GM21737 (cell line): ENCODE measurements around the gene RAX2.
"Not testable (repeated sequence)": the region's sequence is repeated elsewhere in the genome, so short reads cannot be mapped to it uniquely, and the experiment has no call there.

Experiments
- ATAC-seq: cut with Tn5 transposase; IDR thresholded peaks from one replicate; pipeline ENCODE4 v1.9.1; 2021; ENCODE audit warnings: mild to moderate bottlenecking, moderate library complexity; ENCODE audit not compliant: unreplicated experiment

Gene RAX2

GRCh38 chr19:3771906-3772455, at the start of gene RAX2:
RAX2 (minus strand) TSS chr19:3772228; CDS start chr19:3771742, 486 bp downstream.
- ATAC-seq = no peak

- no peak for ATAC-seq
These were observed 49.1 kb upstream of the RAX2 start for GRCh38 chr19:3821156-3821555.

- ATAC-seq = no peak
These were observed 48.0 kb upstream of the RAX2 start for GRCh38 chr19:3819989-3820388.

- ATAC-seq = no peak
These were observed 46.9 kb upstream of the RAX2 start for GRCh38 chr19:3818918-3819317.

GRCh38 chr19:3818466-3818865, 46.4 kb upstream of the RAX2 start:
- ATAC-seq = no peak

- no peak for ATAC-seq
These were observed 45.7 kb upstream of the RAX2 start for GRCh38 chr19:3817761-3818160.

- ATAC-seq = no peak
These were observed 44.7 kb upstream of the RAX2 start for GRCh38 chr19:3816566-3817218.

GRCh38 chr19:3816148-3816547, 44.1 kb upstream of the RAX2 start:
- not testable (repeated sequence) for ATAC-seq

GRCh38 chr19:3814648-3815047, 42.6 kb upstream of the RAX2 start:
- ATAC-seq = no peak

- ATAC-seq = no peak
These were observed 41.7 kb upstream of the RAX2 start for GRCh38 chr19:3813473-3814392.

- ATAC-seq = no peak
These were observed 38.8 kb upstream of the RAX2 start for GRCh38 chr19:3810708-3811355.

GRCh38 chr19:3809881-3810707, 38.1 kb upstream of the RAX2 start:
- no peak for ATAC-seq

GRCh38 chr19:3808420-3809143, 36.6 kb upstream of the RAX2 start:
- ATAC-seq = no peak

GRCh38 chr19:3807574-3808354, 35.7 kb upstream of the RAX2 start:
- no peak for ATAC-seq

- ATAC-seq = no peak
These were observed 35.1 kb upstream of the RAX2 start for GRCh38 chr19:3807131-3807480.

GRCh38 chr19:3805859-3806258, 33.8 kb upstream of the RAX2 start:
- ATAC-seq = no peak

GRCh38 chr19:3804429-3804828, 32.4 kb upstream of the RAX2 start:
- ATAC-seq = no peak

- ATAC-seq = no peak
These were observed 32.0 kb upstream of the RAX2 start for GRCh38 chr19:3803986-3804385.
